Right hindlimb (tissue), 1 donor: ENCODE measurements around the gene HS3ST5.

Experiments
- DNase-seq: peaks from one replicate; pipeline ENCODE4 v3.0.0-alpha.2; 2018

The HS3ST5 gene, protein sequence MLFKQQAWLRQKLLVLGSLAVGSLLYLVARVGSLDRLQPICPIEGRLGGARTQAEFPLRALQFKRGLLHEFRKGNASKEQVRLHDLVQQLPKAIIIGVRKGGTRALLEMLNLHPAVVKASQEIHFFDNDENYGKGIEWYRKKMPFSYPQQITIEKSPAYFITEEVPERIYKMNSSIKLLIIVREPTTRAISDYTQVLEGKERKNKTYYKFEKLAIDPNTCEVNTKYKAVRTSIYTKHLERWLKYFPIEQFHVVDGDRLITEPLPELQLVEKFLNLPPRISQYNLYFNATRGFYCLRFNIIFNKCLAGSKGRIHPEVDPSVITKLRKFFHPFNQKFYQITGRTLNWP

DNA sequence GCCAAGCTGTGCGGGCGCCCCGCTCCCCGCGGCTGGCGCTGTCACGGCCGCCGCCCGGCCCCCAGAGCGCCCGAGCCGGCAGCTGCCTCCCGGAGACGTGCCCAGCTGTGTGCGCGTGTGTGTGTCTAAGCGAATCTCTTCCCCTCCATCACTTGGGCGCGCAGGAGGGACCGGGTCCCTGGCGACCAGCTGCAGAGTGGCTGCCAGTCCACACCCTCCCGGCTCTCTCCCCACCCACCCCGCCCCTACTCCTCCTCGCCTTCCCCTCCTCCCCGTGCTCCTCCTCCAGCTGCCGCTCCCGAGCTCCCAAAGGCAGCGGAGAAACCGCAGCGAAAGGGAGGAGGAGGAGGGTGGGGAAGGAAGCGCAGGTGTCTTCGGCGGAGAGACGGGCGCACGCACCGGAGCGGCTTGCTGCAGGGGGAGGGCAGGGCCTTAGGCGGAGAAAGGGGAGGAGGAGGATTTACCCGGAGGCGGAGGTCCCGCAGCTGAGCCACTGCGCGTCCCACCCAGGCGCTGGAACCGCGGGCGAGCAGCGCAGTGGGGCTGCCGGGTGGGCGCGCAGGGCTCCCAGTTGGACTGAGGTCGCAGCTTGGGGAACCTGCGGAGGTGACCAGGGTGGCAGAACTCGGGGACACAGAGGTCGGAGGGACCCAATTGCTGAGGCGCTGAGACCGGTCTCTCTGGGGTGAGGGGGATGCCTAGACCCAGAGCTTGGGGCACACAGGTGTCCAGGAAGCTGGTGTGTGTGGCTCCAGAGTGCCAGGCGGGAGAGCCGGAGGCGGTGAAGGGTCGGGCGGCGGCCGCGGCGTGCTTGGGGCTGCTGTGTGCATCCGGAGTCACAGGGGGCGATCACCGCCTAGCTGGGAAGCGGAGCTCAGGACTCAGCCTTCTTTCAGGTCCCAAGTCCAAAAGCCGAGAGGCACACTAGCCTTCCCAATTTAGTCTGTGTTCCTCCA is at the start of gene HS3ST5:
HS3ST5 (minus strand) TSS at position 198 of the 956 bp plus-strand sequence. CDS start 280,178 bp downstream, outside the sequence.
- peak; percentile 63 for DNase-seq

DNA sequence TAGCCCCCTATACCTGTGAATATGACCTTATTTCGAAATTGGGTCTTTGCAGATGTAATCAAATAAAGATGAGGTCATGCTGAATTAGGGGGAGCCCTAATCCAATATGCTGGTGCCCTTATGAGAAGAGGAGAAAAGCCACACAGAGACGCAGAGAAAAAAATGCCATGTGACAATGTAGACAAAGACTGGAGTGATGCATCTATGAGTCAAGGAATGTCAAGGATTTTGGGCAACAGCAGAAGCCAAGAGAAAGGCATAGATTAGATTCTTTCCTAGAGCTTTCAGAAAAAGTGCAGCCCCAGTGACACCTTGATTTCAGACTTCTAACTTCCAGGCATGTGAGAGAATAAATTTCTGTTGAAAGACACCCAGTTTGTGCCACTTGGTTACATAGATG is 47.4 kb upstream of the HS3ST5 start:
- no peak for DNase-seq

DNA sequence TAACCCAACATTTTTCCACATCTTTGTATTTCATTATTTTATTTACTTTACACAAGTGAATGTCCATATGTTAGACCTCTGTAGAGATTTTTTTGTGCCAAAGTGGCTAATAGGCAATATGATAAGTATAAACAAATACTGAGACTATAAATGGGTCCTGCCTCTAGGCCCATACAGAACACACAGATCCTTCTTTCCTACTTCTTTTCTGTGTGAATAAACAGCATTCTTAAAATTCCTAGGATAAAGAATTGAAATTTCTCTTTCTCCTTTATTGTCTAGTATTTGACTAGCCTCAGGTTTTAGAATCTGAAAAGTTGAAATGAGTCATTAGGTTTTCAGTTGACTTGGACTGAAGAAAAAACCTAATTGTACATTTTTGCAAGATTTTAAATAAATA is 46.3 kb upstream of the HS3ST5 start:
- no peak for DNase-seq

DNA sequence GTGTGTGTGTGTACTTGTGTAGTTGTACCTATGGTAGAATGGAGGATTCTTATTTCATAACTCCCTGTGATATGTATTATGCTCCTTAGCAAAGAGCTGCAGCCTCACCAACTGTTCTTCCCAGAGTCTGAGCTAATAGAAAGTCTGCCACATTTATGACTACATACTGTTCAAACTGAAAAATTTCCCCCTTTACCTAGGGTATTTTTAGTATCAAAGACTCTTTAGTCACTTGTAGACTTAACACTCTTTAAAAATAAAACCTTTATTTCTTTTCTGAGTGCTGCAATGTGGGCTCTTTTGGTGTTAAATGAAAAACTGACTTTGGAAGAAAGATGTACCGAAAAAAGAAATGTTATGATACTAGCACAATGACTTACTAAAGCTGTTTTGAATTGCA is 39.6 kb upstream of the HS3ST5 start:
- DNase-seq: no peak

- DNase-seq: no peak
Measured at GRCh38 chr6:114377881-114378280, 35.1 kb upstream of the HS3ST5 start.

DNA sequence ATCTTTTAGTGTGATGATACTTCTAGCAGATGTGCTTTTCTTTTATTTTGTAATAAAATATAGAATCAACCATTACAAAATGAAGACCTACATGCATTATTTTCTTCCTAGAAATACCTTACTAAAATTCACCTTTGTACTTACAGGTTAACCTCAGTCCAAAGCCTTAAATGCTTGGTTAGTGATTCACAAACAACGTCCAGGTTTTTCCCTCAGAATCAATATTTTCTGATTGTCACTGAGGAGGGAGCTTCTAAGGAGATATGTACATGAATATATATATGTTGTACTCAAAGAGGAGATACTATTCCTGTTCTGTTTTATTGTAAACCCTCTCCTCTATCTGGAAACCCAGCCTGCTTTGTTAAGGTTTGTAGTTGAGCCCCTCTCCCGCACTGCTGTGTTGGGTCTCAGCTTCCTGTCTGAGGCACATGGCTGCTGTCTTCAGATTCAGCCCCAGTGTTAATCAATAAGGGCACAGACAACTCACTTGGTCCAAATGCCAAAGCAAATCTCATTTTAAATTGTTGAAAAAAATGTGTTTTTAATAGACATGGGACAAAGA is 33.9 kb upstream of the HS3ST5 start:
- no peak for DNase-seq

DNA sequence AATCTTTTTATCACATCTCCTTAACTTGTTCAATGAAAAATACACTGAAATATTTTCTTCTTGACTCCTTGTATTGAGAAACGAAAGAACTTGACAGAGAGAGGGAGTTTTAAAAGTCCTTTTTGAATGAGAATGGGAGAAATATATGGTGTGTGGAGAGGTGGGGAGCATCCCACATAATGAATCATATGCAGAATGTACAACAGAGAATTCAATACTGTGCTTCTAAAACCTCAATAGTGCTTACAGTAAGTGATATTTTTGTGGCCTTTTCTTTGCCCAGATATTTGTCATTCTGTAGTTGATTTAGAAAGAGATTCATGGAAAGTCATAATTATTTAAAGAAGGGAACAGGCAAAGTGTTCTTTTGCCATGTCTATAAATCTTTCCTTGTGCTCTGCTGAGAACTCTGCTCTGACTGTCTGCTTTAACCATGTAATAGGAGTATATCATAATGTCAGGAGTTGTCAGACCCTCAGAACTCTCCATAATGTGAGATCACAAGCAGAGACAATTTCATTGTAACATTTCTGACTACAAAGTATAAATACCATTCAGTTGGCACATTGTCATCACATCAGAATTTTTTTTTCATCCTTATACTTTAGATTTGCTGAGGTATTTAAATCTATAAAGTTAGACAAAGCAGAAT is 32.8 kb upstream of the HS3ST5 start:
- no peak for DNase-seq

GRCh38 chr6:114367315-114367961 is 24.6 kb upstream of the HS3ST5 start:
- no peak for DNase-seq

DNA sequence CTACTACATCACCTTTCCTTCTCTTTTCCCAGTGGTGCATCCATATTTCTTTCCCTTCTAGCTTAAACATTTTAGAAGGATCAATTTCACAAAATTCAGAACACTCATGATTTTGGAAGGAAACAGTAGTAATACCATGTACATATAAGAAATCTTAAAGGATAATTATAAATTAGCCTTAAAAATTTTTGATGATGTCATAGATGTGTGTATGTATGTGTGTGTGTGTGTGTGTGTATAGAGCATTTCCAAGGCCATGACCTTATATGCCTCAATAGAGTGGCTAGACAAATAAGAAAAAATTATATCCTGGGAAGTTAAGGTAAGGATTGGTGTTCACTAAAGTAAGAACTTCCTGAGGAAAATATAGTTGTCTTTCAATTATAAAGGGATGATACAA is 24.1 kb upstream of the HS3ST5 start:
- DNase-seq: no peak

- DNase-seq: no peak
Measured at GRCh38 chr6:114364301-114364700, 21.5 kb upstream of the HS3ST5 start.

- no peak for DNase-seq
Measured at GRCh38 chr6:114362957-114363356, 20.1 kb upstream of the HS3ST5 start.

DNA sequence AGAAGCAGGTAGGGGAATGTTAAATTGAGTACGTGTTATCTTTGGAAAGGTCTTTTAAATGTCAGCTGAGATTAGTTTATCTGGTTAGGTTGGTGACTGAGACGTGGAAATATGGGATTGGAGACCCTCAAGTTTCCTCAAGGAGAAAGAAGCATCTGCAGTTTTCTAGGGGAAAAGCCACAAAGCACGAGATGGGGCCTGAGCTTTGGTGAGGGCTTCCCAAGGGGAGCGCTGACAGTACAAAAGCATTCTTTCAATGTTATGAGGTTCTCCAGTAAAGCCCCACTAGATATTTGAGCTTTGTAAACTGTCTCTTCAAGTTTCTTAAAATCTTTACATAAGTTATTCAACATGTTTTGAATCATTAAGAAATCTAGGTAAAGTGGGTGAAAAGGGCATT is 19.6 kb upstream of the HS3ST5 start:
- no peak for DNase-seq

DNA sequence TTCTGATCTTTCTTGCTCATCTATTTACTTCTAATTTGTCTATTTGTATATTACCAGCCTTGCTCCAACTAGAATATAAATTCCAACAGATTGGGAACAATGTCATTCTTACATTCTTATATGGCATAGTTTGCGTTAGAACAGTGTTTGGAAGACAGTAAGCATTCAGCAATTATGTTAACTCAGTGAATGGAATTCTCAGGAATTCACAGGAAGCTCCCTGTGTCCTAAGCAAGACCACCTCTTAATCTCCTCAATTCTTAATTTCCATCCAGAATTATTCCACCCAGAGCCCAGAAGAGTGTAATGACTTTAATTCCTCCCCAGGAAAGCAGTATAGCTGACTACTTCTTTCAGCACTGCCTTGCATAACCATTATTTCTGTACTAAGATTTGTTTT is 18.2 kb upstream of the HS3ST5 start:
- DNase-seq: no peak

- DNase-seq: no peak
Measured at GRCh38 chr6:114355300-114355699, 12.5 kb upstream of the HS3ST5 start.

DNA sequence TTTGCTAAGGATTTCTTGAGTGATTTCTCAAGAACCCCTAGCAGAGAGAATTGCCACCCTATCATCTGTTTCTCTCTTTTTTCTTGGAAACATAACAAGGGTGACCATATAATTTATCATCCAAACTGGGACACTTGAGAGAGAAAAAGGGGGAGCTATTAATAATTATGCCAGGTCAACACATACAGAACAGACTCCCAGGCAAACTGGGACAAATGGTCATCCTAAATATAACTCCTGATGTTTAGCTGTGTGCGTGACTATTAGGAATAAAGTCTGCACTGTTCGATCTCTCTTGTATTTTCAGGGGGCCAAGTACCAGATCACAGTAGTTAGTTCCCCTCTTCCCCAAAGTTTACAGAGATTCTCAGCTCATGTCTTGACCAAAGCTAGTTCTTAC is 11.7 kb upstream of the HS3ST5 start:
- no peak for DNase-seq

DNA sequence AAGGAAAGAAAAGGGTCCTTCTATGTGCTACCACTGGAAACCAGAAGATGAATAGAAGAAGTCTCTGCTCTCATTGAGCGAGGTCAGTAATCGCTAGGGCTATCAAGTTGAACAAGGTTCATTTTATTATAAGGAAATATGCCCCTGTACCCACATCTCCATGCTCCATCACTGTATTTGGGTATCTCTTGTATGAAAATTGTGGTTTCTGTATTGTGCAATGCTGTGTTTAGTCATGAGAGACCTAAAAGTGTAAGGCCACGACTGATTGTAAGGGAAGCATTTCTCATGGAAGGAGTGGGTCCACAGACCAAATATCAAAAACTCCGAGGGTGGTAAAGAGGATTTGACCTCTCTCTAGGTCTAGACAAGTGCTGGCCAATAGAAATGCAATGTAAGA is 3.6 kb upstream of the HS3ST5 start:
- DNase-seq: no peak

DNA sequence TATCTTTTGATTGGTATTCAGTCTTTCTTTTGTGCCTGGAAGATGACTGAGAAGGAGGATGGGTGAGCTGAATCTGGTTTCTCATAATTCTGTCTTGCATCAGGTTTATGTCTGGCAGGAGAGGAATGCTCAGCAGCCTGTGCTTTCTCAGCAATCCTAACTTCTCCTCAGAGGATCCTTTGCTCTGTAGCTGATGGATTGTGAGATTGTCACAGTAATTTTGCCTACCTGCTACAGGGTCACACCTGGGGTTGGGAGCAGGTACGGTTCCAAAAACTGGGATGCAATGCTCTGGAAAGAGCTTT is 2.1 kb upstream of the HS3ST5 start:
- no peak for DNase-seq

GRCh38 chr6:114344246-114344970 is 1.6 kb upstream of the HS3ST5 start:
- no peak for DNase-seq

- DNase-seq: no peak
Measured at GRCh38 chr6:114343782-114344144, 940 bp upstream of the HS3ST5 start.

DNA sequence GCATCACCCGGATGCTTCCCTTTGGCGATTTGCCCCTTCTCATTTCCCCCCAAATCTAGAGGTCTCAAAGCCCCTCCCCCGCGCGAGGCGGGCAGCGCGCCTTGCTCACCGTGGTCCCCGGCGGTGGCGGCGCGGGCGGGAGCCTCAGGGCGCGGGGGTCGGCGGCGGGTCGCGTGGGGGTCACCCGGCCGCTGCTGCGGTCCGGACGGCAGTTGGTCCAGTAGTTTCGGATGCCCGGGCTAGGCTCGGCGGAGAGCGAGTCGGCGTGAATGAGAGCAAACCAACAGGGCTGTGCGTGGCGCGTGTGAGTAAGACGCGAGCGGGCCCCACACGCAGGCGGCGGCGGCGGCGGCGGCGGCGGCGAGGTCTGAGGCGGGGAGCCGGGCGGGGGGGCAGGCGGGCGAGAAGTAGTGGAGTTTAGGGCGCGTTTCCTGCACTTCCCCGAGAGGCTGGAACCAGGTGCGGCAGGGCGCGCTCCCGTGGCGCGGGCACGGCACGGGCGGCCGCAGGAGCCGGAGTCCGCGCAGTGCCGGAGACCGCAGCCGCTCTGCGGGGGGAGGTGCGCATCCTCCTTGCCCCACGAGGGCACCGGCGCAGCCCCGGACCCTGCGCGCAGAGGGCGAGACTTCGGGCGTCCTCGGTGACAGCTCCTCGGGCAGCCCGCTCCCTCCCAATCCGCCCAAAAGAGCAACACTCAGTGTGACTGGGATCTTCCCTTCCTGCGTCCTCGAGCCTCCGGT is 567 bp downstream of the HS3ST5 start:
- peak; percentile 41 for DNase-seq

GRCh38 chr6:114339706-114340105 is 3.1 kb downstream of the HS3ST5 start:
- no peak for DNase-seq
